H1 (cell line): Measurements from ENCODE around the gene INTS7.

Source experiments
- CHD2 ChIP-seq: IDR thresholded peaks from 2 replicates; pipeline ENCODE4 v1.6.1; 2012; ENCODE audit warnings: low read length, improper control_type of control experiment
- EZH2 ChIP-seq: fragments of 200-600 bp; sonication (generic); IDR thresholded peaks from 2 replicates; pipeline ENCODE4 v1.7.1; 2012; ENCODE audit warnings: low read depth, mild to moderate bottlenecking, moderate library complexity, low read length, inconsistent platforms; ENCODE audit not compliant: severe bottlenecking
- POLR2A ChIP-seq, 2 experiments: IDR thresholded peaks; 1 replicate in 1 of 2; 2 replicates in 1 of 2; pipeline ENCODE4 v1.6.1; 2011; ENCODE audit warnings: low read depth in 2 of 2, low read length in 2 of 2, mild to moderate bottlenecking in 2 of 2; ENCODE audit errors: control extremely low read depth in 1 of 2
- RNF2 ChIP-seq: fragments of 200-900, 300-1000 bp; sonication (generic); IDR thresholded peaks from 2 replicates; pipeline ENCODE4 v1.7.1; 2016; ENCODE audit warnings: borderline replicate concordance, low read depth, mild to moderate bottlenecking, antibody characterized with exemption, low read length; ENCODE audit not compliant: poor library complexity, severe bottlenecking; ENCODE audit errors: missing control alignments
- TAF1 ChIP-seq: IDR thresholded peaks from 2 replicates; pipeline ENCODE4 v1.6.1; 2011; ENCODE audit warnings: mild to moderate bottlenecking, low read depth, low read length
- TEAD4 ChIP-seq: IDR thresholded peaks from 2 replicates; pipeline ENCODE4 v1.6.1; 2012; ENCODE audit warnings: low read depth, low read length, inconsistent platforms, mixed read lengths

GRCh38 chr1:212062832-212063438 is 27.6 kb upstream of the INTS7 start:
- no peak for TF ChIP-seq TAF1
- TF ChIP-seq POLR2A (IDR thresholded peaks at IDR 0.05; ENCODE audit: control extremely low read depth in 1 of 2, low read depth in 2 of 2, low read length in 2 of 2) = no peak
- no peak for TF ChIP-seq TEAD4
- TF ChIP-seq CHD2 = no peak
- no peak for TF ChIP-seq RNF2
- no peak for TF ChIP-seq EZH2
